GM23338 (cell line): ENCODE measurements around the gene SULT2B1. TPM values are rescaled to one million over a fixed set of nuclear protein-coding genes. Genes with fewer than 3 reads are reported as not detected.

ENCODE experiments used
- ATAC-seq: fragments of 200-7000 bp; cut with Tn5 transposase; 3 replicates; pipeline ENCODE4 v1.9.1; 2020
- DNase-seq: peaks from one replicate; pipeline ENCODE4 v3.0.0-alpha.2; 2015; ENCODE audit warnings: low spot score
- H2AFZ ChIP-seq: fragments of 200-600 bp; sonication (generic); 2 replicates; pipeline ENCODE4 v1.8.0; 2016; ENCODE audit warnings: antibody characterized with exemption, mild to moderate bottlenecking, moderate library complexity
- H3F3A ChIP-seq: fragments of 200-600 bp; sonication (generic); replicated peaks from 2 replicates; pipeline ENCODE4 v1.8.0; 2017; ENCODE audit warnings: antibody characterized with exemption, mixed run types, low read depth
- H3K27ac ChIP-seq: fragments of 200-600 bp; sonication (generic); 2 replicates; pipeline ENCODE4 v1.6.1; 2016; ENCODE audit warnings: low read depth
- H3K27me3 ChIP-seq: fragments of 200-600 bp; sonication (generic); 2 replicates; pipeline ENCODE4 v1.8.0; 2016; ENCODE audit warnings: mild to moderate bottlenecking, mixed run types, moderate library complexity; ENCODE audit not compliant: insufficient read depth
- H3K36me3 ChIP-seq: fragments of 200-600 bp; sonication (generic); 2 replicates; pipeline ENCODE4 v1.8.0; 2016; ENCODE audit warnings: mild to moderate bottlenecking; ENCODE audit not compliant: insufficient read depth
- H3K4me1 ChIP-seq: fragments of 200-600 bp; sonication (generic); 2 replicates; pipeline ENCODE4 v1.8.0; 2016; ENCODE audit warnings: mild to moderate bottlenecking, moderate library complexity; ENCODE audit not compliant: insufficient read depth
- H3K4me2 ChIP-seq: fragments of 200-600 bp; sonication (generic); 2 replicates; pipeline ENCODE4 v1.7.1; 2017; ENCODE audit warnings: mixed run types
- H3K4me3 ChIP-seq: fragments of 200-600 bp; sonication (generic); 2 replicates; pipeline ENCODE4 v1.6.1; 2016; ENCODE audit warnings: mixed run types
- H3K79me2 ChIP-seq: fragments of 200-600 bp; sonication (generic); replicated peaks from 2 replicates; pipeline ENCODE4 v1.8.0; 2017; ENCODE audit warnings: mild to moderate bottlenecking; ENCODE audit not compliant: insufficient read depth
- H3K9me2 ChIP-seq: fragments of 200-600 bp; sonication (generic); 2 replicates; pipeline ENCODE4 v1.8.0; 2017; ENCODE audit not compliant: insufficient read depth
- H4K20me1 ChIP-seq: fragments of 200-600 bp; sonication (generic); replicated peaks from 2 replicates; pipeline ENCODE4 v1.8.0; 2017; ENCODE audit warnings: mild to moderate bottlenecking; ENCODE audit not compliant: insufficient read depth
- H3K27ac Mint-ChIP-seq: 2 replicates; pipeline ENCODE4 v1.8.0; 2020; ENCODE audit warnings: inconsistent platforms, mild to moderate bottlenecking, moderate library complexity, mixed read lengths
- H3K27me3 Mint-ChIP-seq: 3 replicates; pipeline ENCODE4 v1.8.0; 2022; ENCODE audit warnings: low read depth, mild to moderate bottlenecking, moderate library complexity, mixed read lengths, inconsistent platforms; ENCODE audit not compliant: insufficient read depth, poor library complexity
- H3K36me3 Mint-ChIP-seq: 3 replicates; pipeline ENCODE4 v1.8.0; 2021; ENCODE audit warnings: low read depth, mild to moderate bottlenecking, inconsistent platforms, moderate library complexity, mixed read lengths
- H3K4me1 Mint-ChIP-seq: 3 replicates; pipeline ENCODE4 v1.8.0; 2020; ENCODE audit warnings: mild to moderate bottlenecking, inconsistent platforms, mixed read lengths
- H3K4me3 Mint-ChIP-seq: 3 replicates; pipeline ENCODE4 v1.8.0; 2021; ENCODE audit warnings: moderate library complexity, mild to moderate bottlenecking, inconsistent platforms, mixed read lengths
- H3K9me3 Mint-ChIP-seq: 3 replicates; pipeline ENCODE4 v1.8.0; 2020; ENCODE audit warnings: moderate library complexity, mild to moderate bottlenecking, inconsistent platforms, mixed read lengths
- CREB1 ChIP-seq: fragments of 250-450 bp; sonication (Bioruptor Pico); IDR thresholded peaks from 2 replicates; pipeline ENCODE4 v1.5.0; 2020; ENCODE audit warnings: low read depth, mild to moderate bottlenecking, moderate library complexity
- EZH2 ChIP-seq: fragments of 200-600 bp; sonication (generic); IDR thresholded peaks from one replicate; pipeline ENCODE4 v1.8.0; 2017; ENCODE audit warnings: antibody characterized with exemption, mild to moderate bottlenecking, low read depth; ENCODE audit not compliant: unreplicated experiment
- EZH2phosphoT487 ChIP-seq: fragments of 200-600 bp; sonication (generic); IDR thresholded peaks from one replicate; pipeline ENCODE4 v1.8.1; 2018; ENCODE audit warnings: antibody characterized with exemption; ENCODE audit not compliant: unreplicated experiment
- JUNB ChIP-seq: IDR thresholded peaks from one replicate; pipeline ENCODE4 v1.6.1; 2016; ENCODE audit warnings: antibody characterized with exemption; ENCODE audit not compliant: unreplicated experiment
- NANOG ChIP-seq: IDR thresholded peaks from 2 replicates; pipeline ENCODE4 v1.6.1; 2016; ENCODE audit warnings: antibody characterized with exemption, borderline replicate concordance
- POLR2AphosphoS5 ChIP-seq: IDR thresholded peaks from 2 replicates; pipeline ENCODE4 v1.6.1; 2016; ENCODE audit warnings: antibody characterized with exemption, low read depth
- STAT1 ChIP-seq: IDR thresholded peaks from one replicate; pipeline ENCODE4 v1.6.1; 2016; ENCODE audit warnings: antibody characterized with exemption; ENCODE audit not compliant: unreplicated experiment
- ZNF114 ChIP-seq: fragments of 250-450 bp; sonication (Bioruptor Pico); IDR thresholded peaks from 2 replicates; pipeline ENCODE4 v1.5.0; 2020; ENCODE audit warnings: mild to moderate bottlenecking, moderate library complexity
- ZNF331 ChIP-seq: fragments of 250-450 bp; sonication (Bioruptor Pico); IDR thresholded peaks from 2 replicates; pipeline ENCODE4 v1.5.0; 2020; ENCODE audit warnings: low read depth, mild to moderate bottlenecking, moderate library complexity
- polyA plus RNA-seq: library from polyadenylated mRNA; unstranded; fragments of >200 nt; fragmentation: Nextera tagmentation; extraction: Ambion mirVana; gene quantifications from 2 replicates; pipeline ENCODE4 v1.2.1, GENCODE V29; 2016
- total RNA-seq: library from RNA; depleted of rRNA; stranded (reverse); fragments of >200 nt; shearing (Covaris generic); gene quantifications from 2 replicates; pipeline ENCODE4 v1.2.3, GENCODE V29; 2014
- TF ChIP-seq, protein P1 (sequence below), 2 experiments: fragments of 200-600 bp in 1 of 2; sonication (generic) in 1 of 2; conservative IDR thresholded peaks; 2 replicates each; pipeline versions ENCODE4 v1.5.1 to v1.6.1; 2016 to 2017; ENCODE audit warnings: antibody characterized with exemption in 2 of 2, low read depth in 2 of 2, mild to moderate bottlenecking in 2 of 2, moderate library complexity in 1 of 2
- TF ChIP-seq, protein P2 (sequence below): IDR thresholded peaks from 2 replicates; pipeline ENCODE4 v1.6.1; 2016; ENCODE audit warnings: antibody characterized with exemption
- TF ChIP-seq, protein P3 (sequence below): IDR thresholded peaks from one replicate; pipeline ENCODE4 v1.6.1; 2018; ENCODE audit warnings: antibody characterized with exemption; ENCODE audit not compliant: unreplicated experiment
- TF ChIP-seq, protein P4 (sequence below): fragments of 250-450 bp; sonication (Bioruptor Pico); IDR thresholded peaks from 2 replicates; pipeline ENCODE4 v1.5.0; 2020; ENCODE audit warnings: mild to moderate bottlenecking, moderate library complexity

SULT2B1 gene
- total and polyA plus RNA-seq, 2 experiments from 2014 or later, result 1.3 to 2.5 TPM

DNA sequence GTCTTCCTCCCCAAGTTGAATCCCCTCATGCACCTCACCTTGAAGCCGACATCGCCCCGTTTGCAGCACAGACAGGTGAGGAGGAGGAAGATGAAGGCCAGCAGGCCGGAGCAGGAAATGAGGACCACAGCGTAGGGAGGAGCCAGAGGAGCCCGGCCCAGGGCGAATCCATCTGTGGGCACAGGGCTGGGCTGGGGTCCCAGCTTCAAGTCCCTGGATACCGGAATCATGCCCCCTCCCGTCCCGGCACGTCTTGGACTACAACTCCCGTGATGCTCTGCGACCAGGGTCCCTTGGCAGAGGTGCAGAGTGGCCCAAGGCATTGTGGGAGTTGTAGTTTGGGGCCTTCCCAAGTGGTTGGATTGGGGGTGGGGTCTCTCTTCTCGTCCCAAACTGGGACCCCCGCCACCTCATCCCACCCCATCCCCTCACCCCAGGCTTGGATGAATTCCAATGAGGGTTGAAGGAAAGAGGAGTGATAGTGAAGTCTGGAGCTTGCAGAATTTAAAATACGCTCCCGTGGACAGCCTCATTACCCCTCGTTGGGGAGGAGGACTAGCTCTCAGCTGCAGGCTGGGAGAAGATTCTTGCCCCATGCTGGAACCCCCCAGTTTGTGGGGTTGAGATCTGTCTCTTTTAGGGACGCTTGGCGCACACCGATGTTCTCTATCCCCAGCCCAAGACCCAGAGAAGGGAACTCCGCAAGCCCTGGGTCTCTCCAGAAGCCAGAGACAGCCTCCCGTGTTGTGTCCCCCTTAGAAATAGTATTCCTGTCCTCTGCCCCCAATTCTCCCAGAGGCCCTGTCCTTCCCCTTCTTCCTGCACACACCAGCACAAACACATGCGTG, 41.3 kb upstream of the SULT2B1 start:
- Histone ChIP-seq H3K27ac (no peak overlapping the region), H3K4me2 (peak overlapping the region; percentile 99), H3K79me2 (no peaks in the 10 kb centered on the region), H3K9me2 (no peaks in the 10 kb centered on the region), H4K20me1 (no peaks in the 10 kb centered on the region), H2AFZ (peak overlapping the region; percentile 96), H3K4me1 (no peaks in the 10 kb centered on the region), H3F3A (peaks cover 9% of the 10 kb centered on the region; the same call in 1 of the 2 replicates), H3K27me3 (peaks cover 11% of the 10 kb centered on the region), H3K4me3 (peak overlapping the region; percentile 86), H3K36me3 (no peaks in the 10 kb centered on the region)
- Mint-ChIP-seq H3K27ac (0 out of 2 replicates have a peak overlapping the region, but pooled peaks have one; percentile 34), H3K9me3 (no peaks in the 10 kb centered on the region), H3K36me3 (peaks cover 5% of the 10 kb centered on the region; the same call in 2 of the 3 replicates), H3K4me1 (peaks cover 17% of the 10 kb centered on the region), H3K27me3 (peaks cover 22% of the 10 kb centered on the region), H3K4me3 (peak overlapping the region; percentile 83)
- ATAC-seq, result peak; percentile 49
- 0 out of 2 replicates have a peak, but pooled peaks have one; percentile 16 for TF ChIP-seq CREB1 (CRISPR knock-in tag)
- TF ChIP-seq, protein P1, sequence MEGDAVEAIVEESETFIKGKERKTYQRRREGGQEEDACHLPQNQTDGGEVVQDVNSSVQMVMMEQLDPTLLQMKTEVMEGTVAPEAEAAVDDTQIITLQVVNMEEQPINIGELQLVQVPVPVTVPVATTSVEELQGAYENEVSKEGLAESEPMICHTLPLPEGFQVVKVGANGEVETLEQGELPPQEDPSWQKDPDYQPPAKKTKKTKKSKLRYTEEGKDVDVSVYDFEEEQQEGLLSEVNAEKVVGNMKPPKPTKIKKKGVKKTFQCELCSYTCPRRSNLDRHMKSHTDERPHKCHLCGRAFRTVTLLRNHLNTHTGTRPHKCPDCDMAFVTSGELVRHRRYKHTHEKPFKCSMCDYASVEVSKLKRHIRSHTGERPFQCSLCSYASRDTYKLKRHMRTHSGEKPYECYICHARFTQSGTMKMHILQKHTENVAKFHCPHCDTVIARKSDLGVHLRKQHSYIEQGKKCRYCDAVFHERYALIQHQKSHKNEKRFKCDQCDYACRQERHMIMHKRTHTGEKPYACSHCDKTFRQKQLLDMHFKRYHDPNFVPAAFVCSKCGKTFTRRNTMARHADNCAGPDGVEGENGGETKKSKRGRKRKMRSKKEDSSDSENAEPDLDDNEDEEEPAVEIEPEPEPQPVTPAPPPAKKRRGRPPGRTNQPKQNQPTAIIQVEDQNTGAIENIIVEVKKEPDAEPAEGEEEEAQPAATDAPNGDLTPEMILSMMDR (conservative IDR thresholded peaks at IDR 0.05; ENCODE audit: low read depth in 2 of 2), result no peak
- no peak for TF ChIP-seq STAT1
- no peak for TF ChIP-seq NANOG
- no peak for TF ChIP-seq ZNF114
- TF ChIP-seq, protein P2, sequence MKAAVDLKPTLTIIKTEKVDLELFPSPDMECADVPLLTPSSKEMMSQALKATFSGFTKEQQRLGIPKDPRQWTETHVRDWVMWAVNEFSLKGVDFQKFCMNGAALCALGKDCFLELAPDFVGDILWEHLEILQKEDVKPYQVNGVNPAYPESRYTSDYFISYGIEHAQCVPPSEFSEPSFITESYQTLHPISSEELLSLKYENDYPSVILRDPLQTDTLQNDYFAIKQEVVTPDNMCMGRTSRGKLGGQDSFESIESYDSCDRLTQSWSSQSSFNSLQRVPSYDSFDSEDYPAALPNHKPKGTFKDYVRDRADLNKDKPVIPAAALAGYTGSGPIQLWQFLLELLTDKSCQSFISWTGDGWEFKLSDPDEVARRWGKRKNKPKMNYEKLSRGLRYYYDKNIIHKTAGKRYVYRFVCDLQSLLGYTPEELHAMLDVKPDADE, result peak; percentile 95
- no peak for TF ChIP-seq ZNF331
- TF ChIP-seq, protein P3, sequence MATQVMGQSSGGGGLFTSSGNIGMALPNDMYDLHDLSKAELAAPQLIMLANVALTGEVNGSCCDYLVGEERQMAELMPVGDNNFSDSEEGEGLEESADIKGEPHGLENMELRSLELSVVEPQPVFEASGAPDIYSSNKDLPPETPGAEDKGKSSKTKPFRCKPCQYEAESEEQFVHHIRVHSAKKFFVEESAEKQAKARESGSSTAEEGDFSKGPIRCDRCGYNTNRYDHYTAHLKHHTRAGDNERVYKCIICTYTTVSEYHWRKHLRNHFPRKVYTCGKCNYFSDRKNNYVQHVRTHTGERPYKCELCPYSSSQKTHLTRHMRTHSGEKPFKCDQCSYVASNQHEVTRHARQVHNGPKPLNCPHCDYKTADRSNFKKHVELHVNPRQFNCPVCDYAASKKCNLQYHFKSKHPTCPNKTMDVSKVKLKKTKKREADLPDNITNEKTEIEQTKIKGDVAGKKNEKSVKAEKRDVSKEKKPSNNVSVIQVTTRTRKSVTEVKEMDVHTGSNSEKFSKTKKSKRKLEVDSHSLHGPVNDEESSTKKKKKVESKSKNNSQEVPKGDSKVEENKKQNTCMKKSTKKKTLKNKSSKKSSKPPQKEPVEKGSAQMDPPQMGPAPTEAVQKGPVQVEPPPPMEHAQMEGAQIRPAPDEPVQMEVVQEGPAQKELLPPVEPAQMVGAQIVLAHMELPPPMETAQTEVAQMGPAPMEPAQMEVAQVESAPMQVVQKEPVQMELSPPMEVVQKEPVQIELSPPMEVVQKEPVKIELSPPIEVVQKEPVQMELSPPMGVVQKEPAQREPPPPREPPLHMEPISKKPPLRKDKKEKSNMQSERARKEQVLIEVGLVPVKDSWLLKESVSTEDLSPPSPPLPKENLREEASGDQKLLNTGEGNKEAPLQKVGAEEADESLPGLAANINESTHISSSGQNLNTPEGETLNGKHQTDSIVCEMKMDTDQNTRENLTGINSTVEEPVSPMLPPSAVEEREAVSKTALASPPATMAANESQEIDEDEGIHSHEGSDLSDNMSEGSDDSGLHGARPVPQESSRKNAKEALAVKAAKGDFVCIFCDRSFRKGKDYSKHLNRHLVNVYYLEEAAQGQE, result no peak
- TF ChIP-seq, protein P4, sequence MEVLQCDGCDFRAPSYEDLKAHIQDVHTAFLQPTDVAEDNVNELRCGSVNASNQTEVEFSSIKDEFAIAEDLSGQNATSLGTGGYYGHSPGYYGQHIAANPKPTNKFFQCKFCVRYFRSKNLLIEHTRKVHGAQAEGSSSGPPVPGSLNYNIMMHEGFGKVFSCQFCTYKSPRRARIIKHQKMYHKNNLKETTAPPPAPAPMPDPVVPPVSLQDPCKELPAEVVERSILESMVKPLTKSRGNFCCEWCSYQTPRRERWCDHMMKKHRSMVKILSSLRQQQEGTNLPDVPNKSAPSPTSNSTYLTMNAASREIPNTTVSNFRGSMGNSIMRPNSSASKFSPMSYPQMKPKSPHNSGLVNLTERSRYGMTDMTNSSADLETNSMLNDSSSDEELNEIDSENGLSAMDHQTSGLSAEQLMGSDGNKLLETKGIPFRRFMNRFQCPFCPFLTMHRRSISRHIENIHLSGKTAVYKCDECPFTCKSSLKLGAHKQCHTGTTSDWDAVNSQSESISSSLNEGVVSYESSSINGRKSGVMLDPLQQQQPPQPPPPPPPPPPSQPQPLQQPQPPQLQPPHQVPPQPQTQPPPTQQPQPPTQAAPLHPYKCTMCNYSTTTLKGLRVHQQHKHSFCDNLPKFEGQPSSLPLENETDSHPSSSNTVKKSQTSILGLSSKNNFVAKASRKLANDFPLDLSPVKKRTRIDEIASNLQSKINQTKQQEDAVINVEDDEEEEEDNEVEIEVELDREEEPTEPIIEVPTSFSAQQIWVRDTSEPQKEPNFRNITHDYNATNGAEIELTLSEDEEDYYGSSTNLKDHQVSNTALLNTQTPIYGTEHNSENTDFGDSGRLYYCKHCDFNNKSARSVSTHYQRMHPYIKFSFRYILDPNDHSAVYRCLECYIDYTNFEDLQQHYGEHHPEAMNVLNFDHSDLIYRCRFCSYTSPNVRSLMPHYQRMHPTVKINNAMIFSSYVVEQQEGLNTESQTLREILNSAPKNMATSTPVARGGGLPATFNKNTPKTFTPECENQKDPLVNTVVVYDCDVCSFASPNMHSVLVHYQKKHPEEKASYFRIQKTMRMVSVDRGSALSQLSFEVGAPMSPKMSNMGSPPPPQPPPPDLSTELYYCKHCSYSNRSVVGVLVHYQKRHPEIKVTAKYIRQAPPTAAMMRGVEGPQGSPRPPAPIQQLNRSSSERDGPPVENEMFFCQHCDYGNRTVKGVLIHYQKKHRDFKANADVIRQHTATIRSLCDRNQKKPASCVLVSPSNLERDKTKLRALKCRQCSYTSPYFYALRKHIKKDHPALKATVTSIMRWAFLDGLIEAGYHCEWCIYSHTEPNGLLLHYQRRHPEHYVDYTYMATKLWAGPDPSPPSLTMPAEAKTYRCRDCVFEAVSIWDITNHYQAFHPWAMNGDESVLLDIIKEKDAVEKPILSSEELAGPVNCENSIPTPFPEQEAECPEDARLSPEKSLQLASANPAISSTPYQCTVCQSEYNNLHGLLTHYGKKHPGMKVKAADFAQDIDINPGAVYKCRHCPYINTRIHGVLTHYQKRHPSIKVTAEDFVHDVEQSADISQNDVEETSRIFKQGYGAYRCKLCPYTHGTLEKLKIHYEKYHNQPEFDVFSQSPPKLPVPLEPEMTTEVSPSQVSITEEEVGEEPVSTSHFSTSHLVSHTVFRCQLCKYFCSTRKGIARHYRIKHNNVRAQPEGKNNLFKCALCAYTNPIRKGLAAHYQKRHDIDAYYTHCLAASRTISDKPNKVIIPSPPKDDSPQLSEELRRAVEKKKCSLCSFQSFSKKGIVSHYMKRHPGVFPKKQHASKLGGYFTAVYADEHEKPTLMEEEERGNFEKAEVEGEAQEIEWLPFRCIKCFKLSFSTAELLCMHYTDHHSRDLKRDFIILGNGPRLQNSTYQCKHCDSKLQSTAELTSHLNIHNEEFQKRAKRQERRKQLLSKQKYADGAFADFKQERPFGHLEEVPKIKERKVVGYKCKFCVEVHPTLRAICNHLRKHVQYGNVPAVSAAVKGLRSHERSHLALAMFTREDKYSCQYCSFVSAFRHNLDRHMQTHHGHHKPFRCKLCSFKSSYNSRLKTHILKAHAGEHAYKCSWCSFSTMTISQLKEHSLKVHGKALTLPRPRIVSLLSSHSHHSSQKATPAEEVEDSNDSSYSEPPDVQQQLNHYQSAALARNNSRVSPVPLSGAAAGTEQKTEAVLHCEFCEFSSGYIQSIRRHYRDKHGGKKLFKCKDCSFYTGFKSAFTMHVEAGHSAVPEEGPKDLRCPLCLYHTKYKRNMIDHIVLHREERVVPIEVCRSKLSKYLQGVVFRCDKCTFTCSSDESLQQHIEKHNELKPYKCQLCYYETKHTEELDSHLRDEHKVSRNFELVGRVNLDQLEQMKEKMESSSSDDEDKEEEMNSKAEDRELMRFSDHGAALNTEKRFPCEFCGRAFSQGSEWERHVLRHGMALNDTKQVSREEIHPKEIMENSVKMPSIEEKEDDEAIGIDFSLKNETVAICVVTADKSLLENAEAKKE (CRISPR knock-in tag), result no peak
- TF ChIP-seq EZH2phosphoT487, result no peak
- no peak for TF ChIP-seq POLR2AphosphoS5
- TF ChIP-seq EZH2, result no peak
- TF ChIP-seq JUNB, result no peak
- DNase-seq, result peak; percentile 92
